A172 (cell line): ENCODE data around the gene FLRT1. TPM values are rescaled to one million over a fixed set of nuclear protein-coding genes. Genes with fewer than 3 reads are reported as not detected.
"Not testable (repeated sequence)": the region's sequence is repeated elsewhere in the genome, so short reads cannot be mapped to it uniquely, and the experiment has no call there.

Source experiments
- DNase-seq: peaks from one replicate; pipeline ENCODE4 v3.0.0-alpha.2; 2015; ENCODE audit warnings: low spot score
- total RNA-seq: library from RNA; depleted of rRNA; stranded (reverse); fragments of >200 nt; shearing (Covaris generic); gene quantifications from 2 replicates; pipeline ENCODE4 v1.2.3, GENCODE V29; 2014

The FLRT1 gene
- total RNA-seq, 1 experiment from 2014 or later, result not detected

- no peak for DNase-seq
Observed at GRCh38 chr11:64044730-64045393, 9.1 kb downstream of the FLRT1 start.

GRCh38 chr11:64045700-64046099 lies 10.0 kb downstream of the FLRT1 start:
- no peak for DNase-seq

- DNase-seq, result not testable (repeated sequence)
Observed at GRCh38 chr11:64047373-64047772, 11.6 kb downstream of the FLRT1 start.

- no peak for DNase-seq
Observed at GRCh38 chr11:64048042-64048854, 12.5 kb downstream of the FLRT1 start.

- no peak for DNase-seq
Observed at GRCh38 chr11:64049509-64049908, 13.8 kb downstream of the FLRT1 start.

- DNase-seq, result no peak
Observed at GRCh38 chr11:64051297-64051696, 15.6 kb downstream of the FLRT1 start.

- DNase-seq, result no peak
Observed at GRCh38 chr11:64052436-64052835, 16.7 kb downstream of the FLRT1 start.

- no peak for DNase-seq
Observed at GRCh38 chr11:64052938-64053622, 17.3 kb downstream of the FLRT1 start.

GRCh38 chr11:64053699-64054098 lies 18.0 kb downstream of the FLRT1 start:
- no peak for DNase-seq

GRCh38 chr11:64055077-64055476 lies 19.3 kb downstream of the FLRT1 start:
- DNase-seq, result no peak

- DNase-seq, result no peak
Observed at GRCh38 chr11:64056213-64056785, 20.6 kb downstream of the FLRT1 start.

GRCh38 chr11:64056861-64057260 lies 21.1 kb downstream of the FLRT1 start:
- DNase-seq, result no peak

- no peak for DNase-seq
Observed at GRCh38 chr11:64057890-64058289, 22.2 kb downstream of the FLRT1 start.

- peak; percentile 44 for DNase-seq
Observed at GRCh38 chr11:64058494-64058893, 22.8 kb downstream of the FLRT1 start.

- no peak for DNase-seq
Observed at GRCh38 chr11:64059339-64060140, 23.8 kb downstream of the FLRT1 start.

- DNase-seq, result no peak
Observed at GRCh38 chr11:64060263-64060860, 24.6 kb downstream of the FLRT1 start.

GRCh38 chr11:64060861-64061444 lies 25.2 kb downstream of the FLRT1 start:
- DNase-seq, result no peak

- DNase-seq, result no peak
Observed at GRCh38 chr11:64062185-64063039, 26.7 kb downstream of the FLRT1 start.

GRCh38 chr11:64063777-64064176 lies 28.0 kb downstream of the FLRT1 start:
- DNase-seq, result no peak
